A549 (cell line): ENCODE measurements around the gene SLC39A2. TPM values are rescaled to one million over a fixed set of nuclear protein-coding genes. Genes with fewer than 3 reads are reported as not detected.

Source experiments
- ATAC-seq, 2 experiments: fragments of 200-7000 bp in 1 of 2; fragments of >200 bp in 1 of 2; cut with Nextera tagmentation in 1 of 2; cut with Tn5 transposase in 1 of 2; 3 replicates each; pipeline versions ENCODE4 v1.8.0 to v1.9.1; 2018 to 2020; ENCODE audit warnings: mild to moderate bottlenecking in 1 of 2, moderate library complexity in 1 of 2
- CTCF ChIA-PET: fragments of 300-600 bp; sonication (Branson Sonifier 250); formaldehyde crosslinking; extraction: SDS; loops from one replicate; lab custom pipeline; 2021; ENCODE audit warnings: antibody characterized with exemption, inconsistent platforms; lab: Yijun Ruan, JAX
- POLR2A ChIA-PET: fragments of 350-600 bp; formaldehyde crosslinking; extraction: SDS; loops from one replicate; lab custom pipeline; 2021; ENCODE audit warnings: antibody characterized with exemption, inconsistent platforms; lab: Yijun Ruan, JAX
- DNase-seq, 2 experiments: peaks; one replicate each; pipeline versions ENCODE4 v3.0.0 to v3.0.0-alpha.2; 2011 to 2016; ENCODE audit warnings: low read depth in 1 of 2, low spot score in 1 of 2
- FAIRE-seq: peaks from 2 replicates; lab custom pipeline; 2011; peaks lifted over from hg19 to GRCh38; lab: Jason Lieb, UNC
- H3K27ac ChIP-seq, 2 experiments: fragments of >200 bp; sonication (Bioruptor Twin); formaldehyde crosslinking; 3 replicates each; pipeline ENCODE4 v1.5.1; 2016 to 2017
- H3K4me1 ChIP-seq: fragments of >200 bp; sonication (Bioruptor Twin); formaldehyde crosslinking; 3 replicates; pipeline ENCODE4 v1.6.1; 2016
- H3K4me2 ChIP-seq: fragments of >200 bp; sonication (Bioruptor Twin); formaldehyde crosslinking; 3 replicates; pipeline ENCODE4 v1.6.1; 2016
- H3K4me3 ChIP-seq: fragments of >200 bp; sonication (Bioruptor Twin); formaldehyde crosslinking; 3 replicates; pipeline ENCODE4 v1.5.1; 2016
- H3K9me3 ChIP-seq: fragments of >200 bp; sonication (Bioruptor Twin); formaldehyde crosslinking; 3 replicates; pipeline ENCODE4 v1.6.1; 2016
- CBX2 ChIP-seq: fragments of 200-600 bp; sonication (generic); IDR thresholded peaks from 2 replicates; pipeline ENCODE4 v1.6.1; 2016; ENCODE audit warnings: low read depth, mild to moderate bottlenecking, borderline replicate concordance
- CBX8 ChIP-seq: fragments of 200-600 bp; sonication (generic); IDR thresholded peaks from 2 replicates; pipeline ENCODE4 v1.6.1; 2016
- CEBPB ChIP-seq, 2 experiments: fragments of >200 bp in 1 of 2; sonication (Bioruptor Twin) in 1 of 2; formaldehyde crosslinking in 1 of 2; IDR thresholded peaks; 2 replicates each; pipeline ENCODE4 v1.6.1; 2012 to 2016
- EHF ChIP-seq: fragments of 250-450 bp; sonication (Bioruptor Pico); IDR thresholded peaks from 2 replicates; pipeline ENCODE4 v1.5.0; 2020; ENCODE audit warnings: mild to moderate bottlenecking
- EHMT2 ChIP-seq: fragments of 200-600 bp; sonication (generic); IDR thresholded peaks from 2 replicates; pipeline ENCODE4 v1.6.1; 2016; ENCODE audit warnings: antibody characterized with exemption, low read depth, mild to moderate bottlenecking, moderate library complexity
- EP300 ChIP-seq, 2 experiments: fragments of >200 bp; sonication (Bioruptor Twin); formaldehyde crosslinking; IDR thresholded peaks; 2 replicates in 1 of 2; 3 replicates in 1 of 2; pipeline ENCODE4 v1.6.1; 2016 to 2017
- FOSL2 ChIP-seq, 2 experiments: fragments of 450-650 bp in 1 of 2; fragments of >200 bp in 1 of 2; sonication (Bioruptor Twin) in 1 of 2; formaldehyde crosslinking; IDR thresholded peaks; 2 replicates each; pipeline versions ENCODE4 v1.5.0 to v1.6.1; 2016 to 2020; ENCODE audit warnings: mild to moderate bottlenecking in 1 of 2, moderate library complexity in 1 of 2
- GATA3 ChIP-seq: IDR thresholded peaks from 2 replicates; pipeline ENCODE4 v1.6.1; 2012; ENCODE audit warnings: borderline replicate concordance
- HDAC2 ChIP-seq: fragments of 200-600 bp; sonication (generic); IDR thresholded peaks from 2 replicates; pipeline ENCODE4 v1.6.1; 2016
- HEYL ChIP-seq: fragments of 250-450 bp; sonication (Bioruptor Pico); IDR thresholded peaks from 2 replicates; pipeline ENCODE4 v1.8.0; 2021; ENCODE audit warnings: mild to moderate bottlenecking, moderate library complexity
- HOXA7 ChIP-seq: fragments of 250-450 bp; sonication (Bioruptor Pico); IDR thresholded peaks from 2 replicates; pipeline ENCODE4 v1.5.0; 2020; ENCODE audit warnings: mild to moderate bottlenecking, moderate library complexity
- HOXB13 ChIP-seq: fragments of 250-450 bp; sonication (Bioruptor Pico); IDR thresholded peaks from 2 replicates; pipeline ENCODE4 v1.5.0; 2020; ENCODE audit warnings: low read depth, mild to moderate bottlenecking, moderate library complexity
- JUN ChIP-seq, 2 experiments: fragments of >200 bp; sonication (Bioruptor Twin); formaldehyde crosslinking; IDR thresholded peaks; 2 replicates in 1 of 2; 3 replicates in 1 of 2; pipeline ENCODE4 v1.6.1; 2016 to 2017
- NFE2L2 ChIP-seq: fragments of 150-350 bp; conservative IDR thresholded peaks from 2 replicates; pipeline ENCODE4 v1.6.1; 2014; ENCODE audit warnings: low read length
- NPAS2 ChIP-seq: fragments of 250-450 bp; sonication (Bioruptor Pico); IDR thresholded peaks from 2 replicates; pipeline ENCODE4 v1.8.0; 2022; ENCODE audit warnings: mild to moderate bottlenecking, moderate library complexity, borderline replicate concordance
- PHF8 ChIP-seq: fragments of 200-600 bp; sonication (generic); IDR thresholded peaks from 2 replicates; pipeline ENCODE4 v1.6.1; 2016; ENCODE audit warnings: low read depth, mild to moderate bottlenecking, antibody characterized with exemption, moderate library complexity, borderline replicate concordance
- POLR2AphosphoS2 ChIP-seq: conservative IDR thresholded peaks from 2 replicates; pipeline ENCODE4 v1.6.1; 2012; ENCODE audit warnings: low read length, improper control_type of control experiment, inconsistent platforms
- RAD21 ChIP-seq, 2 experiments: fragments of >200 bp in 1 of 2; sonication (Bioruptor Twin) in 1 of 2; formaldehyde crosslinking in 1 of 2; IDR thresholded peaks in 1 of 2; conservative IDR thresholded peaks in 1 of 2; 2 replicates in 1 of 2; 3 replicates in 1 of 2; pipeline ENCODE4 v1.6.1; 2012 to 2018; ENCODE audit warnings: inconsistent platforms in 1 of 2
- RNF2 ChIP-seq: fragments of 200-600 bp; sonication (generic); IDR thresholded peaks from 2 replicates; pipeline ENCODE4 v1.6.1; 2016; ENCODE audit warnings: low read depth, mild to moderate bottlenecking, antibody characterized with exemption, moderate library complexity, borderline replicate concordance
- SMC3 ChIP-seq: fragments of >200 bp; sonication (Bioruptor Twin); formaldehyde crosslinking; IDR thresholded peaks from 3 replicates; pipeline ENCODE4 v1.6.1; 2018; ENCODE audit warnings: inconsistent platforms
- SREBF2 ChIP-seq: fragments of 450-650 bp; IDR thresholded peaks from 2 replicates; pipeline ENCODE4 v1.6.1; 2014; ENCODE audit warnings: mild to moderate bottlenecking, moderate library complexity
- TP53 ChIP-seq: fragments of 250-450 bp; sonication (Bioruptor Pico); IDR thresholded peaks from 2 replicates; pipeline ENCODE4 v1.5.0; 2021; ENCODE audit warnings: mild to moderate bottlenecking, moderate library complexity
- ZC3H11A ChIP-seq: fragments of 450-650 bp; IDR thresholded peaks from 2 replicates; pipeline ENCODE4 v1.6.1; 2014; ENCODE audit warnings: antibody characterized with exemption, mild to moderate bottlenecking
- ZFP36 ChIP-seq: fragments of 450-650 bp; IDR thresholded peaks from 2 replicates; pipeline ENCODE4 v1.6.1; 2014; ENCODE audit warnings: borderline replicate concordance; ENCODE audit not compliant: partially characterized antibody
- WGBS: methylation state at CpG from one replicate; pipeline ENCODE4 v1.1.6; 2017; ENCODE audit errors: missing lambda C conversion rate; 5-methylcytosine and 5-hydroxymethylcytosine counted together
- polyA plus RNA-seq, 4 experiments: library from polyadenylated mRNA; depleted of rRNA in 3 of 4; stranded (reverse); fragments of >200 nt; fragmentation: RNase III in 1 of 4; extraction: RNeasy Plus Mini Kit Qiagen cat#74134 plus additional on column Dnase treatment in 1 of 4; gene quantifications; 2 replicates in 3 of 4; 3 replicates in 1 of 4; pipeline ENCODE4 v1.2.3, GENCODE V29; 2011 to 2017
- TF ChIP-seq, protein P1 (sequence below): IDR thresholded peaks from 2 replicates; pipeline ENCODE4 v1.6.1; 2012
- TF ChIP-seq, protein P2 (sequence below): fragments of 450-650 bp; IDR thresholded peaks from 2 replicates; pipeline ENCODE4 v1.6.1; 2014; ENCODE audit warnings: antibody characterized with exemption
- TF ChIP-seq, protein P3 (sequence below): fragments of >200 bp; sonication (Bioruptor Twin); formaldehyde crosslinking; IDR thresholded peaks from 3 replicates; pipeline ENCODE4 v1.5.1; 2016
- TF ChIP-seq, protein P4 (sequence below): IDR thresholded peaks from 2 replicates; pipeline ENCODE4 v1.6.1; 2012
- TF ChIP-seq, protein P5 (sequence below): fragments of 150-350 bp; IDR thresholded peaks from 2 replicates; pipeline ENCODE4 v1.6.1; 2014; ENCODE audit warnings: low read depth, mild to moderate bottlenecking, low read length
- TF ChIP-seq, protein P6 (sequence below): fragments of >200 bp; sonication (Bioruptor Twin); formaldehyde crosslinking; IDR thresholded peaks from 2 replicates; pipeline ENCODE4 v1.6.1; 2016

The SLC39A2 gene
- polyA plus RNA-seq, 2 of the 4 experiments (the other 2 are of a cell fraction), result not detected

DNA sequence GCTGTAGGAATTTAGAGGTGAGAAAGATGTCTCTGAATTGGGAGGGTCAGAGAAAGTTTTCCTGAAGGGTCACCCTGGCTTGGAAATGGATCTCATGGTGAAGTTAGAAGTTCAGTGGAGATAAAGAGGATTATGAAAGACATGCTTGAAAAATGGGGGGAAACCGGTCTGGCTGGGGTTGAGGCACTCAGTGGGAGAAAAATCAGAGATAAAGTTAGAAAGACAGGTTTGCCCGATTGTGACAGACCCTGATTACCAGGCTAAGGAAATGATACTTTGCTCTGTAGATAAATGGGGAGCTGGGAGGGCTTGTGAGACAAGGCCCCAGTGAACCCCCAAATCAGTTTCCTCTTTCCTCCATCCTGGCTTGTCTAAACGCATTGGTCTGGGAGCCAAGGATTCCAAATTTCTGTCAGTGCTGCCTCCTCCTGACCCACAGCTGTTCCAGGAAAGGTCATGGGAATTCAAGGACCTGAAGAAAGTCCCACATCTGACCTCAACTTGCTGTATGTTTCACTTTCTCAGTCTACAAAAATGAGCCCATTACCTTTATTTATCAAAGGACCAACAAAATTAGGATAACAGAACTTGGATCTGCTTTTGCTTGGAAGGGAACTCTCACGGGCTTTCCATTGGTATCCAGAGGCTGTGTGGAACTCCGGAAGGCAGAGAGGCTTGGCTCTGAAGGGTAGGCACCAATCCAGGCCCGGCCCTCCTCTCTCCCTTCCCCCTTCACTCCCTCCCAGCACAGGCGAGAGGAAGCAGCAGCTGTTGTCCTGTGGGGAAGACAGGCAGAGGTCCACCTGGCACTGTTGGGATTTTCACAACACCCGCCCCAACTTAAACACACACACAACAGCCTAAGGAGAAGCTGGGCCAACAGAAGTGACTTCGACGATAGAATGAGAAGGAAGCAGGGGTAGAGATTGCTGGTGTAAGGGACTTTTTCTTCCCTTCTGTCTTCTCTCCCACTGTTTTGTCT is 39.6 kb downstream of the SLC39A2 start:
- no peak for TF ChIP-seq RNF2
- no peak for TF ChIP-seq HEYL (CRISPR knock-in tag)
- no peak for TF ChIP-seq POLR2AphosphoS2
- no peak for TF ChIP-seq HDAC2
- TF ChIP-seq GATA3, result no peak
- no peak for TF ChIP-seq CEBPB (IDR thresholded peaks at IDR 0.05)
- TF ChIP-seq ZFP36, result no peak
- TF ChIP-seq EHMT2, result no peak
- no peak for TF ChIP-seq PHF8
- no peak for TF ChIP-seq EHF (CRISPR knock-in tag)
- POLR2A ChIA-PET, result no interaction called here
- ATAC-seq (no peak), DNase-seq (no peak), FAIRE-seq (no peak)
- Histone ChIP-seq H3K9me3 (no peaks in the 10 kb centered on the region), H3K4me2 (no peak overlapping the region), H3K4me1 (no peaks in the 10 kb centered on the region), H3K4me3 (no peak overlapping the region), H3K27ac (no peak overlapping the region)
- CTCF ChIA-PET, result interaction anchor here (0.8 to 7.3 kb wide), 21 partner anchors 7 to 347 kb away, joined by 3 to 323 read pairs (median 10); partner anchors contain the start of genes ARHGEF40 and NDRG2
- whole genome bisulfite sequencing, result 68% methylated on average over 10 of the region's 10 CpGs

DNA sequence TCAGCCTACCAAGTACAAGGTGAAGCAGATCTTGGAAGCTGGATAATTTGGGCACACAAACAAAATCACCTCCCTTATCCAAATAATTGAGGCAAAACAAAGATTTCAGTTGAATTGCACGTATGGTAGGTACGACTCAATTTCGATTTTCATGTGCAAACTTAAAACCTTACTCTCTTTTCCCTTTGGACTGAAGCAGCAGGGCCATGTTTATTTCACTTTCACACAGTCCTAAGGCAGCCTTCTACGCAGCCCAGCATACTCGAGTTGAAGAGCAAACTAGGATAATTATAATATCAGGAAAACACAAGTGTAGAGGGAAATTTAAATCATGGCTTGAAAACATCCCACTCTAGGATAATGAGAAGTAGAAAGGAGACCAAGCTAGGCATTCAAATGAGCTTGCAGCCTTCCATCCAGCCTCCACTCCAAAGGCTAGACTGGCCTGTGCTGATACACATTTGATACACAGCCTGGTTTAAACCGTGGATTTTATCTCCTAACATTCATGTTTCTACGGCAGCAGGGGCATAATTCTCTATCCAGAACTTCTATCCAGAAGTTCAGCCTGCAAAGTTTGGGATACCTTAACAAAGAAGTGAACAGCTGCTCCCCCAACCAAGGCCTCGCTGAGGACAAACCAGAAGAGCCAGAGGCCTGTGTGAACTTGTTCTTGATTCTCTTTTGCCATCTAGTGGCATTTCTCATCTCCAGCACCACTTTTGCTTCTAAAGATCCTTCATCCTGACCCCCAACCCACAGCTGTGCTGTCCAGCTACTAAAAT is 40.7 kb downstream of the SLC39A2 start:
- POLR2A ChIA-PET, result interaction anchor here (1.4 kb wide), 1 partner anchor 25 kb away, joined by 5 read pairs; no protein-coding TSS in a partner anchor
- CTCF ChIA-PET, result interaction anchor here (0.6 to 7.3 kb wide), 49 partner anchors 8 to 1113 kb away, joined by 3 to 323 read pairs (median 5); partner anchors contain the start of genes ARHGEF40, NDRG2, RNASE8 and TPPP2
- no peaks in the 10 kb centered on the region for H3K9me3 ChIP-seq
- FAIRE-seq (no peak), ATAC-seq (peak; percentile 85 to 94), DNase-seq (peak; percentile 63 to 66)
- H3K4me3 ChIP-seq, result no peak overlapping the region
- no peaks in the 10 kb centered on the region for H3K4me1 ChIP-seq
- H3K27ac ChIP-seq, result no peak overlapping the region
- WGBS, result 52% methylated on average over 8 of the region's 8 CpGs
- no peak overlapping the region for H3K4me2 ChIP-seq
- no peak for TF ChIP-seq JUN (IDR thresholded peaks at IDR 0.05)
- no peak for TF ChIP-seq POLR2AphosphoS2
- no peak for TF ChIP-seq EP300 (IDR thresholded peaks at IDR 0.05)
- TF ChIP-seq, protein P1, sequence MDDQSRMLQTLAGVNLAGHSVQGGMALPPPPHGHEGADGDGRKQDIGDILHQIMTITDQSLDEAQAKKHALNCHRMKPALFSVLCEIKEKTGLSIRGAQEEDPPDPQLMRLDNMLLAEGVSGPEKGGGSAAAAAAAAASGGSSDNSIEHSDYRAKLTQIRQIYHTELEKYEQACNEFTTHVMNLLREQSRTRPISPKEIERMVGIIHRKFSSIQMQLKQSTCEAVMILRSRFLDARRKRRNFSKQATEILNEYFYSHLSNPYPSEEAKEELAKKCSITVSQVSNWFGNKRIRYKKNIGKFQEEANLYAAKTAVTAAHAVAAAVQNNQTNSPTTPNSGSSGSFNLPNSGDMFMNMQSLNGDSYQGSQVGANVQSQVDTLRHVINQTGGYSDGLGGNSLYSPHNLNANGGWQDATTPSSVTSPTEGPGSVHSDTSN, result no peak
- no peak for TF ChIP-seq SREBF2
- TF ChIP-seq, protein P2, sequence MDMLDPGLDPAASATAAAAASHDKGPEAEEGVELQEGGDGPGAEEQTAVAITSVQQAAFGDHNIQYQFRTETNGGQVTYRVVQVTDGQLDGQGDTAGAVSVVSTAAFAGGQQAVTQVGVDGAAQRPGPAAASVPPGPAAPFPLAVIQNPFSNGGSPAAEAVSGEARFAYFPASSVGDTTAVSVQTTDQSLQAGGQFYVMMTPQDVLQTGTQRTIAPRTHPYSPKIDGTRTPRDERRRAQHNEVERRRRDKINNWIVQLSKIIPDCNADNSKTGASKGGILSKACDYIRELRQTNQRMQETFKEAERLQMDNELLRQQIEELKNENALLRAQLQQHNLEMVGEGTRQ, result no peak
- TF ChIP-seq CEBPB (IDR thresholded peaks at IDR 0.05), result no peak
- TF ChIP-seq SMC3, result peak; percentile 72
- TF ChIP-seq, protein P3, sequence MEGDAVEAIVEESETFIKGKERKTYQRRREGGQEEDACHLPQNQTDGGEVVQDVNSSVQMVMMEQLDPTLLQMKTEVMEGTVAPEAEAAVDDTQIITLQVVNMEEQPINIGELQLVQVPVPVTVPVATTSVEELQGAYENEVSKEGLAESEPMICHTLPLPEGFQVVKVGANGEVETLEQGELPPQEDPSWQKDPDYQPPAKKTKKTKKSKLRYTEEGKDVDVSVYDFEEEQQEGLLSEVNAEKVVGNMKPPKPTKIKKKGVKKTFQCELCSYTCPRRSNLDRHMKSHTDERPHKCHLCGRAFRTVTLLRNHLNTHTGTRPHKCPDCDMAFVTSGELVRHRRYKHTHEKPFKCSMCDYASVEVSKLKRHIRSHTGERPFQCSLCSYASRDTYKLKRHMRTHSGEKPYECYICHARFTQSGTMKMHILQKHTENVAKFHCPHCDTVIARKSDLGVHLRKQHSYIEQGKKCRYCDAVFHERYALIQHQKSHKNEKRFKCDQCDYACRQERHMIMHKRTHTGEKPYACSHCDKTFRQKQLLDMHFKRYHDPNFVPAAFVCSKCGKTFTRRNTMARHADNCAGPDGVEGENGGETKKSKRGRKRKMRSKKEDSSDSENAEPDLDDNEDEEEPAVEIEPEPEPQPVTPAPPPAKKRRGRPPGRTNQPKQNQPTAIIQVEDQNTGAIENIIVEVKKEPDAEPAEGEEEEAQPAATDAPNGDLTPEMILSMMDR, result peak; percentile 71
- no peak for TF ChIP-seq GATA3
- TF ChIP-seq, protein P4, sequence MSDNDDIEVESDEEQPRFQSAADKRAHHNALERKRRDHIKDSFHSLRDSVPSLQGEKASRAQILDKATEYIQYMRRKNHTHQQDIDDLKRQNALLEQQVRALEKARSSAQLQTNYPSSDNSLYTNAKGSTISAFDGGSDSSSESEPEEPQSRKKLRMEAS, result no peak
- TF ChIP-seq HOXA7 (CRISPR knock-in tag), result no peak
- peak; percentile 81 to 82 for TF ChIP-seq RAD21 (conservative IDR thresholded peaks at IDR 0.05 in 1 of 2, IDR thresholded peaks at IDR 0.05 in 1 of 2)
- TF ChIP-seq NPAS2 (CRISPR knock-in tag), result no peak
- TF ChIP-seq CBX2, result no peak
- TF ChIP-seq ZC3H11A, result no peak
- TF ChIP-seq TP53, result no peak
- TF ChIP-seq NFE2L2, result no peak
- no peak for TF ChIP-seq HOXB13 (CRISPR knock-in tag)
- TF ChIP-seq, protein P5, sequence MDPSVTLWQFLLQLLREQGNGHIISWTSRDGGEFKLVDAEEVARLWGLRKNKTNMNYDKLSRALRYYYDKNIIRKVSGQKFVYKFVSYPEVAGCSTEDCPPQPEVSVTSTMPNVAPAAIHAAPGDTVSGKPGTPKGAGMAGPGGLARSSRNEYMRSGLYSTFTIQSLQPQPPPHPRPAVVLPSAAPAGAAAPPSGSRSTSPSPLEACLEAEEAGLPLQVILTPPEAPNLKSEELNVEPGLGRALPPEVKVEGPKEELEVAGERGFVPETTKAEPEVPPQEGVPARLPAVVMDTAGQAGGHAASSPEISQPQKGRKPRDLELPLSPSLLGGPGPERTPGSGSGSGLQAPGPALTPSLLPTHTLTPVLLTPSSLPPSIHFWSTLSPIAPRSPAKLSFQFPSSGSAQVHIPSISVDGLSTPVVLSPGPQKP, result no peak
- TF ChIP-seq FOSL2 (IDR thresholded peaks at IDR 0.05), result no peak
- TF ChIP-seq FOSL2 (CRISPR knock-in tag; IDR thresholded peaks at IDR 0.05), result no peak
- TF ChIP-seq CBX8, result no peak
- TF ChIP-seq, protein P6, sequence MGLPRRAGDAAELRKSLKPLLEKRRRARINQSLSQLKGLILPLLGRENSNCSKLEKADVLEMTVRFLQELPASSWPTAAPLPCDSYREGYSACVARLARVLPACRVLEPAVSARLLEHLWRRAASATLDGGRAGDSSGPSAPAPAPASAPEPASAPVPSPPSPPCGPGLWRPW, result no peak
